CD4-positive, alpha-beta T cell treated with Interleukin-1 beta for 1 hour (primary cell): Measurements from ENCODE around the gene RRN3.
A peak's percentile ranks its signal among the peaks of the same experiment; 100 is the strongest.
"Not testable (repeated sequence)": the region's sequence is repeated elsewhere in the genome, so short reads cannot be mapped to it uniquely, and the experiment has no call there.

ENCODE experiments used
- DNase-seq, 2 donors: peaks; one replicate each; pipeline ENCODE4 v3.0.0-alpha.2; 2020 to 2022

Gene RRN3

GRCh38 chr16:15099366-15099909, 5.4 kb upstream of the RRN3 start:
- DNase-seq = not testable (repeated sequence)

- not testable (repeated sequence) for DNase-seq
Observed at GRCh38 chr16:15096583-15096972, 2.5 kb upstream of the RRN3 start.

DNA sequence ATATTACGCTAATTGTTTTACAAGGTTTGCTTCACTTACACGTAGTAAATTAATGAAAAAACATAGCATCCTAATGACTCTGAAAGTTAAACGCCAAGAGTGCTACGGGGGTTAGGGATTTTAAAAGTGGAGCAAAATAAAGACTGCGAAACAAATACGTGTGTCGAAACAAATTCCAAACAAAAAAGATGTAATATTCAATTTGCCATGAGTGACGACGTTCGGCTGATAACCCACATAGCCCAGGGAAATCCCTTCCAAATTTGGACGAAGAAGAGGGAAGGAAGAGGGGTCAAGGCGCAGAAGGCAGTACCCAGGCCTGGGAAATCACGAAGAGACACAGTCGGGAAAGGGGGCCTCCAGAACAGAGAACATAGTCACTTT, 509 bp downstream of the RRN3 start:
- not testable (repeated sequence) for DNase-seq

DNA sequence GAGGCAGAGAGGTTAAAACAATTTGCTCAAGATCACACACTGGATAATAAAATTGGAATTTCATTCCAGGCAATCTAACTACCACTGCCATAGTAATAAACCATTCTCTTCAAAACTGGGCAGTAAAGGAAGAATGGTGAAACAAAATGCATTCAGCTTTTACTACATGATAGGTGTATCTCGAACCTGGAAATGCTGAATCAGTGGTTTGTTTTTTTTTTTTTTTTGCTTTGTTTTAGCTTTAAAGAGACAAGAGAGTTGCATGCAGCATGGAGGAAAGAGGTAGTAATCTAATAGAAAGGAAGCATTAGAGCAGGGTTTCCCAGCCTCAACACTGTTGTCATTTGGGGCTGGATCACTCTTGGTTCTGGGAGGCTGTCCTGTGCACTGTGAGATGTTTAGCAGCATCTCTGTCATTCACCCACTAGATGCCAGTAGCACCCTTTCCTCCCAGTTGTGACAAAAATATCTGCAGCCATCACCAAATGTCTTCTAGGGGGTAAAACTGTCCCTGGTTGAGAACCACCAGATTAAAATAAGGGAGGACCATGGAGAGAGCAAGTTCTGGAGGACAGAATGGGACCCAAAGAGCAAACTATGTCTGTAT, 3.3 kb downstream of the RRN3 start:
- DNase-seq = not testable (repeated sequence)

GRCh38 chr16:15082788-15083187, 11.3 kb downstream of the RRN3 start:
- not testable (repeated sequence) for DNase-seq

DNA sequence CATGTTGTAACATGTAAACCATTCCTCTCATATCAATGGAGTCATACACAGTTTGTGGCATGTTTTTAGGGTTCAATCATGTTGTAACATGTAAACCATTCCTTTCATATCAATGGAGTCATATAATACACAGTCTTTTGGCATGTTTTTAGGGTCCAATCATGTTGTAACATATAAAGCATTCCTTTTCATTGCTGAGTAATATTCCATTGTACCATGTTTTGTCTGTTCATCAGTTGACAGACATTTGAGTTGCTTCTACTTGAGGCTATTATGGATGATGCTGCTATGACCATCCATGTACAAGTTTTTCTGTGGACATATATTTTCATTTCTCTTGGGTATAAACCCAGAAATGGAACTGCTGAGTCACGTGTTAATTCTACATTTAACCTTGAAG, 13.2 kb downstream of the RRN3 start:
- not testable (repeated sequence) for DNase-seq

GRCh38 chr16:15076161-15076560, 17.9 kb downstream of the RRN3 start:
- DNase-seq = not testable (repeated sequence)

- no peak for DNase-seq
Observed at GRCh38 chr16:15073101-15073500, 21.0 kb downstream of the RRN3 start.

DNA sequence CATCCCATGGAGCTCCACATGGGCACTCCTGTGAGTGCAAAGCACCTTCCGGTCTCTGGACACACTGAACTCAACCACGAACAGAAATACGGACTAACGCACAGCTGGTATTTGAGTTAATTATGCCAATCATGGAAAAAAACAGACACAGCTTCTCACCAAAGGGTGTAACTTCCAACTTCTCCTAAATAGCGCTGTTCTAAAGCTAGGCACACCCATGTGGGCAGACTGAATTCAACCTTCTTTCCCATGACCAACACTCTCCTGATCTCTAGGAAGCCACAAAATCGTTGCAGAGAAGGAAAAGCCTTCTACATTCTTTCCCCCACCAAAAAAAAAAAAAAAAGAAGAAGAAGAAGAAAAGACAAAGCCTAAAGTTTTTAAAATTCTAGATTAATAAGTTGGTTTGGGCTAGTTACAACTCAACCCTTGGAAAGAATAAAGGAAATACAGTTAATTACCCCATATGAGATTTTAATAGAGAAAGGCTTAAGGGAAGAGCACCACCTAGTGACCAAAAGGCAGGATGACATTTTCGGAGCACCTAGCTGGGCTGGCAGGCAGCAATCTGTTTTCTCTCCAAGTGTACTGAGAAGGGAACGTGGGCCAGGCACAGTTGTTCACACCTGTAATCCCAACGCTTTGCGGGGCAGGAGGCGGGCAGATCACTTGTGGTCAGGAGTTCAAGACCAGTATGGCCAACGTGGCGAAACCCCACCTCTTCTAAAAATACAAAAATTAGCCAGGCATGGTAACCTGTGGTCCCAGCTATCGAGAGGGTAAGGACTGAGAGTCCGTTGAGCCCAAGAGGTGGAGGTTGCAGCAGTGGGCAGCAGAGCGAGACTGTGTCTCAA, 21.9 kb downstream of the RRN3 start:
- not testable (repeated sequence) for DNase-seq

DNA sequence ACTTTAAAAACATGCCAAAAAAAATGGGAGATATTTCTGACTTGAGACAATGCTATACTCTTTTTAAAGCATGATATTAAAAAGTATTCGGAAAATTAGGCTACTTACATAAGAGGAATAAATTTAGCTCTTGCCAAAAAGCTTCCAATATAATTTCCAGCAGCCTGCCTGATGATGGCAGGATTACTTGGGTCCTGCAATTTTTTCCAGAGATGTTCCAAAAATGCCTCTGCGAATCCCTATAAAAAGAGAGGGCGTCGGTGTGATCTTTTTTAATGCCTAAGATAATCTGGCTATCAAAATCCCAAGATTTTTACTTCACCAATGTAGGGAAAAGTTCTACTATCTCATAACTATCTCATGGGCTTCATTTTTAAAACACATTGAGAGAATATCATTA, 23.1 kb downstream of the RRN3 start:
- DNase-seq = not testable (repeated sequence)

DNA sequence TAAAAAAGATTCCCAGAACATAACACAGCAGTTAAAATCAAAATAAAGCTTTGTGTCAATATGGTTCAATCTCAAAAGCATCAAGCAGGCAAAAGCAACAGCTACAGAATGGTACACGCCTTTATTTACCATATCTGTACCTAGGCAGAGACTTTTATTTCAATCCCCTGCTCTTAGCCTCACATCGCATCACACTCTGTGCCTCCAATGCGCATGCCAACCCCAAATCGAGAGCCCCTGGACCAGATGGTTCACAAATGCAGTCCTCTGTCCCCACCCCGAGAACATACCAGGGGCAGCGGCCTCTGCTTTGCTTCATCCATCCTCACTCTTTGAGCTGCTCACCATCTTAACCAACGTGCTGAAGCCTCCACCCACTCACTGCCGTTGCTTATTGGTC, 27.4 kb downstream of the RRN3 start:
- DNase-seq = not testable (repeated sequence)

GRCh38 chr16:15065961-15066360, 28.1 kb downstream of the RRN3 start:
- peak in 1 of 2 donors; percentile 5 for DNase-seq

DNA sequence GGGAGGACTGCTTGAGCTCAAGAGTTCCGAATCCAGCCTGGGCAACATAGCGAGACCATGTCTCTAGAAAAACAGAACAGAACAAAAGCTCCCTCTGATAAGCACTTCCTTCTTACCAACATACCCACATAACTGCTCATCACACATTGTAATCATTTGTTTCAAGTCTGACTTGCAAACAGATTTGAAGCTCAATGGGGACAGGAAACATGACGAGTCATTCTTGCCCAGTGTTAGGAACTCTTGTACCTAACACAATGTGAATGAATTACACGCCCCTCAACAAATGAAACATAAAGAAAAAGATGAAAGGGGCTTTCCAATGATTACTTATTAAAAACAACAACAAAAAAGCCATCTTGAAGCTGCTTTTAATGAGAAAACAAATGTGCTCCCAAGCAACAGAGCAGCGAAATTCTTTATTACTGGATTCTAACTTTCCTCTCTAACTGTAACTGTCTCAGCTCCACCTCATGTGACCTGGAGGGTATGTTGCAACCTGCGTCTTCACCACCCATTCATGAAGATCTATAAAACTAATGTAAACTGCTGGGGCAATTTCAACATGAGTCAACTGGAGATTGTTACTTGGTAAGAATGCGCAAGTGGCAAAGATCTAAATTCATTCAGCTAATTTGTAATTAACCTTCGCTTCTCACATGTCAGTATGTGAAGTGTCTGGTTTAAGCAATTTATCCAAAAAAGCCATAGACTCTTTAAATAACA, 31.8 kb downstream of the RRN3 start:
- DNase-seq = not testable (repeated sequence)

DNA sequence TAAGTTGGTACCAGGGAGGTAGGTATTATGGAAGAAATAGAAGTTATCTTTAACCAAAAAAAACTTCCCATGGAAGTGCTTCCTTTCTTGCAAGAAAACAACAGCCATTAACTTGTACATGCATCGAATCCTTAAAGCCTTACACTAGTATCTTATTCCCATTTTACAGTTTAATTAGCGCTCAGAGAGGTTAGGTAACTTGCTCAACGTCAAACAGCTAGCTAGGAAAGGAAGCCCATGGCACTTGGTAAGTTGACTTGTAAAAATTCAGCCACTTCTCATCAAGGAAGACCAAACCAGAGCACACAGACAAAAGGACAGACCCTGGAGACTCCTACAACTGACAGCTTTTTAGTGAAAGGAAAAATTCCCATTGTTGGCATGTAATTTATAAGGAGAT, 34.7 kb downstream of the RRN3 start:
- DNase-seq = no peak

- no peak for DNase-seq
Observed at GRCh38 chr16:15057681-15058417, 36.2 kb downstream of the RRN3 start.

- no peak for DNase-seq
Observed at GRCh38 chr16:15055141-15056053, 38.7 kb downstream of the RRN3 start.

- no peak for DNase-seq
Observed at GRCh38 chr16:15054357-15055140, 39.5 kb downstream of the RRN3 start.

GRCh38 chr16:15053904-15054303, 40.2 kb downstream of the RRN3 start:
- DNase-seq = no peak

DNA sequence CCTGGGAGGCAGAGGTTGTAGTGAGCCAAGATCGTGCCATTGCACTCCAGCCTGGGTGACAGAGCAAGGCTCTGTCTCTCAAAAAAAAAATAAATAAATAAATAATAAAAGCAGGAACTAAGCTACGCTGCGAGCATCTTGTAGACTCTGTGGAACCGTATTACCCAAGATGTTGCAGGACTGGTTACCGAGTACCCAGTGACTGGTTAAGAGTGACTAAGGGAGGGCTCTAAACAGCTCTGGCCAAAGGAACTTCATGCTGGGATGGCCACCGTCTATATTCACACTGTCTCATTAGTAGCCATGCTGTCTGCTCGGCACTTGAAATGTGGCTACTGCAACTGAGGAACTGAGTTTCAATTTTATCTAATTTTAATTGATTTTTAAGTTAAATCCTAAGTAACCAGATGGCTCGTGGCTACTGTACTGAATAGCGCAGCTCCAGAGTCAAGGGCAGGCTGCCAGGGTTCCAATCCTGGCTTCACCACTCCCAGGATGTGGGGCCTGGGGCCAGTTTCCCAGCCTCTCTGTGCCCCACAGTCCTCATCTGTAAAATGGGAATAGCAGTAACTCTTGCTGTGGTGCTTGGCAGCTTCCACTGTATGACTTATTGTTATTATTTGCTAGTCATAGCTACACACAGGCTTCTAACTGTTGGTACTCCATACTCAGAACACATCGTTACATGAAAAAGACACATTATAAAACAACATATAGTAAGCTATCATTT, 41.2 kb downstream of the RRN3 start:
- DNase-seq = peak in 1 of 2 donors; percentile 27

DNA sequence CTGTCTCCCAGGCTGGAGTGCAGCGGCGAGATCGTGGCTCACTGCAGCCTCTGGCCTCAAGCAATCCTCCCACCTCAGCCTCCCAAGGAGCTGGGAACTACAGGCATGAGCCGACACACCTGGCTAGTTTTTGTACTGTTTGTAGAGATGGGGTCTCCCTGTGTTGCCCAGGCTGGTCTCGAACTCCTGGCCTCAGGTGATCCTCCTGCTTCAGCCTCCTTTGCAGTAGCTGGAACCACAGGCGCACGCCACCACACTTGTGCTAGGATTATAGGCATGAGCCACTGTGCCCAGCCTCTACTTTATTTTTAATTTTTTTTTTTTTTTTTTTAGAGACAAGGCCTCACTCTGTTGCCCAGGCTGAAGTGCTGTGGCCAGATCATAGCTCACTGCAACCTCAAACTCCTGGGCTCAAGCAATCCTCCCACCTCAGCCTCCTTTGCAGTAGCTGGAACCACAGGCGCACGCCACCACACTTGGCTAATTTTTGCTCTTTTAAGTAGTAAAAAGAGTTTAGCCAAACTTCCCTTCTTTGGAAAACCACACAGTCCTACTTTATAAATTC, 42.6 kb downstream of the RRN3 start:
- no peak for DNase-seq
